ENCODE results near the gene HNRNPA1L2.

GRCh38 chr13:52599037-52599847, 43.0 kb upstream of the HNRNPA1L2 start:
- no peak for TF ChIP-seq CTCF (IDR thresholded peaks at IDR 0.05 in 2 of 3, conservative IDR thresholded peaks at IDR 0.05 in 1 of 3; ENCODE audit: insufficient read depth in 2 of 3, low read depth in 1 of 3, low read length in 3 of 3)
- no peak for TF ChIP-seq HIVEP1 (CRISPR knock-in tag; IDR thresholded peaks at IDR 0.05)
- no peak for TF ChIP-seq GABPB2 (CRISPR knock-in tag; conservative IDR thresholded peaks at IDR 0.05)
